ENCODE results near the gene TTC13.

The TTC13 gene

DNA sequence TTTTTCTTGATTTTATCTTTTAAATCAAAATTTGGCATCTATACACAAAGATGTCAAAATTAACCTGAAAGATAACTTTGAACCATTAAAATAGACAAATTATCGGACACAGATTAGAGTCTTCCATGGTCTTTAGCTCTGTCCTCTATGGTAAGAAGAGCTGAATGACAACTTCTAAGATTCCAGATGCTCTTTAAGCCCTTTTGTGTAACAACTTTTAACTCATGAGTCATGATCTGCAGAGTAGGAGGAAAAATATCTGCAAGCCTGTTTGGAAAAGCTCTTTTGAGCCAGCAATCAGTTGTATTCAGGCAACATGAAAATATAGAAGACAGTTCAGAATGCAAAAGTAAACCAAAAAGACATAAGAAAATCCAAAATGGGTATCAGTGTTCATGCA lies 37.8 kb downstream of the TTC13 start:
- TF ChIP-seq CTCF (conservative IDR thresholded peaks at IDR 0.05; ENCODE audit: low read depth), result no peak
- H3K27ac ChIP-seq, result no peak overlapping the region
- ChIA-PET CTCF (no interaction called here), POLR2A (ENCODE audit: low non-redundant PET) (no interaction called here)
- DNase-seq (ENCODE audit: low spot score), result no peak

GRCh38 chr1:230939806-230940489 lies 38.7 kb downstream of the TTC13 start:
- ChIA-PET CTCF (no interaction called here), POLR2A (ENCODE audit: low non-redundant PET) (no interaction called here)
- TF ChIP-seq CTCF (conservative IDR thresholded peaks at IDR 0.05; ENCODE audit: low read depth), result no peak

DNA sequence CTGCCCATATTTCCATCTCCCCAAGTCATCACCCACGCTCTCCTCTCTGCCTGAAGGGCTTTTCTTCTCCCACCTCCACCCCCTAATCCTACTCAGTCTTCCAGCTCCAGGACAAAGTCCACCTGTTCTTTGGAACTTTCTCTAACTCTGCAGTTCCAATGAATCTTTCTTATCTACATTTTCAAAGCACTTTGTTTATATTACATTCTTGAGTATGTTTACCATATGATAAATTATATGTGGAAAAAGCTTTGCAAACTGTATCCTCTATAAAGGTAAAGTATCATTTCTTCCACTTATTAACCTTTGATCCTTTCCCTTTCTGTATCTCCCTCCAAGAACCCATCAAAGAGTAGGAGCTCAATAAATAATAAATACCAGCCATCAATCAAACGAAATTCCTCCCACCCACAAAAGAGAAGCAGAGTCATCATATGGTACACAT lies 39.7 kb downstream of the TTC13 start:
- H3K27ac ChIP-seq, result no peak overlapping the region
- POLR2A ChIA-PET (ENCODE audit: low non-redundant PET), result no interaction called here
- no peak for DNase-seq (ENCODE audit: low spot score)
- CTCF ChIA-PET, result interaction anchor here (0.6 kb wide), 1 partner anchor 1911 kb away, joined by 3 read pairs; no protein-coding TSS in a partner anchor
- no peak for TF ChIP-seq CTCF (conservative IDR thresholded peaks at IDR 0.05; ENCODE audit: low read depth)

More at GRCh38 chr1:230939806-230940489, 38.7 kb downstream of the TTC13 start:
- no peak overlapping the region for H3K27ac ChIP-seq
- no peak for DNase-seq (ENCODE audit: low spot score)

DNA sequence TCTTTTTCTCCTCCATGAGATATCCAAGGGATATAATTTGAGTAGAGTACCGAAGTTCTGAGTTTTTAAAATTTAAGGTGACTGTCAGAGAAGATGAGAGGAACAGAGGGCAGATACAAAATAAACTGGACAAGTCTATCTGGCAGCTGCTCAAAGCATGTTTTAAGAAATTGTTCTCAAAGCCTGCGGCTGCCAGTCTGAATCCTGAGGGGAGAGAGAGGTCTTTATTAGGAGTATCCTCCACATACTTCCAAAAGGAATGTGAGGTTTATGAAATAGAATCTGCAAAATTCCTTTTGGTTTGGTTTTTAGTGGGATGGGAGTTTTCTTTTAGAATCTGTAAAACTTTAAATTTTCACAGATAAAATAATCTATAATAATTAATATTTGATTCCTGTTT lies 41.3 kb downstream of the TTC13 start:
- CTCF ChIA-PET, result no interaction called here
- DNase-seq (ENCODE audit: low spot score), result no peak
- no peak for TF ChIP-seq CTCF (conservative IDR thresholded peaks at IDR 0.05; ENCODE audit: low read depth)
- POLR2A ChIA-PET (ENCODE audit: low non-redundant PET), result no interaction called here
- H3K27ac ChIP-seq, result no peak overlapping the region

- ChIA-PET CTCF (no interaction called here), POLR2A (ENCODE audit: low non-redundant PET) (no interaction called here)
- H3K27ac ChIP-seq, result no peak overlapping the region
- DNase-seq (ENCODE audit: low spot score), result no peak
- TF ChIP-seq CTCF (conservative IDR thresholded peaks at IDR 0.05; ENCODE audit: low read depth), result no peak
Measured at GRCh38 chr1:230936475-230936874, 42.2 kb downstream of the TTC13 start.

DNA sequence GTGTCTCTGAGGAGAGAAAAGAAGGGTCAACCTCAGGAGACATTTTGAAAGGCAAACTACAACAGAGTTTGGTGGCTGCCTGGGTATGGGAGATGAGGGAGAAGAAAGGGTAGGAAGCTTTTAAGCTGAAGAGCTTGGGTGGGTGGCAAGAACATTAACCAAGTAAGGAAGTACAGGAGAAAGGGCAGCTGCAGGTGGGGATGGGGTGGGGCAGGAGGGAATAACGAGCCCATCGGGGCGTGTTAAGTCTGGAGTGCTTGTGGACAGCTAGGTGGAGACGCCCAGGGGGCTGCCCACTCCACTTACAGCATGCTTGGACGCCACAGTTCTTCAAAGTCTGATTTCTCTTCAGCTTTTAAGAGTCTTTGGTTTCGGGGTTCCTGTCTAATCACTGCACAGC lies 42.8 kb downstream of the TTC13 start:
- ChIA-PET POLR2A (ENCODE audit: low non-redundant PET) (no interaction called here), CTCF (interaction anchor here (0.6 kb wide), 1 partner anchor 9 kb away, joined by 3 read pairs; no protein-coding TSS in a partner anchor)
- no peak overlapping the region for H3K27ac ChIP-seq
- DNase-seq (ENCODE audit: low spot score), result no peak
- no peak for TF ChIP-seq CTCF (conservative IDR thresholded peaks at IDR 0.05; ENCODE audit: low read depth)
